Left lung (tissue), 10 donors: Measurements from ENCODE around the gene TSPAN14. TPM values are rescaled to one million over a fixed set of nuclear protein-coding genes. Genes with fewer than 3 reads are reported as not detected.
"Not testable (repeated sequence)": the region's sequence is repeated elsewhere in the genome, so short reads cannot be mapped to it uniquely, and the experiment has no call there.

Experiments
- ATAC-seq: fragments of 200-7000 bp; cut with Tn5 transposase; one replicate; pipeline ENCODE4 v1.9.1; 2020; ENCODE audit warnings: moderate library complexity
- DNase-seq, 4 donors: peaks; one replicate each; pipeline ENCODE4 v3.0.0-alpha.2; 2013 to 2020
- H3K27ac ChIP-seq, 2 donors: fragments of 200-600 bp; sonication (generic) in 1 of 2; one replicate each; pipeline versions ENCODE4 v1.5.0 to v1.8.0; 2020 to 2021
- H3K27me3 ChIP-seq, 2 donors: fragments of 200-600 bp; sonication (generic) in 1 of 2; one replicate each; pipeline versions ENCODE4 v1.5.0 to v1.8.0; 2020 to 2021
- H3K36me3 ChIP-seq, 2 donors: fragments of 200-600 bp; sonication (generic) in 1 of 2; one replicate each; pipeline versions ENCODE4 v1.5.0 to v1.8.0; 2020 to 2021
- H3K4me1 ChIP-seq, 2 donors: fragments of 200-600 bp; one replicate each; pipeline ENCODE4 v1.8.0; 2021
- H3K4me3 ChIP-seq, 2 donors: fragments of 200-600 bp; sonication (generic) in 1 of 2; one replicate each; pipeline versions ENCODE4 v1.5.0 to v1.8.0; 2020 to 2021; ENCODE audit warnings: mild to moderate bottlenecking in 1 of 2
- H3K9me3 ChIP-seq, 2 donors: fragments of 200-600 bp; sonication (generic) in 1 of 2; one replicate each; pipeline versions ENCODE4 v1.5.0 to v1.8.0; 2020 to 2021
- CTCF ChIP-seq, 2 donors: fragments of 200-600 bp; sonication (generic) in 1 of 2; IDR thresholded peaks; one replicate each; pipeline versions ENCODE4 v1.5.0 to v1.8.0; 2021; ENCODE audit warnings: antibody characterized with exemption in 2 of 2
- intact Hi-C, 2 donors: fragments of 100-400 bp; cut with DNase I; formaldehyde crosslinking; loops; one replicate each; pipeline versions ENCODE4 v1.11.2 to v1.14.2; 2022
- polyA plus RNA-seq, 6 donors: library from polyadenylated mRNA; unstranded; fragments of 120-200 nt; gene quantifications; one replicate each; pipeline ENCODE4 v1.2.1, GENCODE V29; 2013; ENCODE audit not compliant: insufficient read length in 6 of 6
- total RNA-seq, 2 donors: library from RNA; stranded (reverse); fragmentation: NEBNext Ultra II Directional; extraction: Animal tissue kit (Norgen Biotek cat#: 25700); gene quantifications; one replicate each; pipeline ENCODE4 v1.2.1, GENCODE V29; 2021
- donor health status: DM: no; HTN: yes; CAD: no.
- donor health status: DM: no; HTN: no; CAD: no.

Gene TSPAN14
- total and polyA plus RNA-seq, 8 donors = 76.4 to 158 (median 85.9) TPM

- TF ChIP-seq CTCF (IDR thresholded peaks at IDR 0.05) = no peak
These were observed 88.7 kb downstream of the TSPAN14 start for GRCh38 chr10:80542652-80543318.

GRCh38 chr10:80543319-80543672, 89.2 kb downstream of the TSPAN14 start:
- H3K9me3 ChIP-seq, H3K27me3 ChIP-seq, H3K4me3 ChIP-seq, DNase-seq, H3K27ac ChIP-seq, H3K36me3 ChIP-seq, intact Hi-C loops, ATAC-seq: not testable (repeated sequence)
- H3K4me1 ChIP-seq = peaks cover 0 to 19% of the 10 kb centered on the region in 2 donors

More at GRCh38 chr10:80542652-80543318, 88.7 kb downstream of the TSPAN14 start:
- no peak for ATAC-seq
- no peak for DNase-seq
- no peaks in the 10 kb centered on the region for H3K36me3 ChIP-seq
- intact Hi-C loops = no loop called here
- H3K27me3 ChIP-seq = no peaks in the 10 kb centered on the region
- H3K27ac ChIP-seq = no peak overlapping the region
- H3K9me3 ChIP-seq = no peaks in the 10 kb centered on the region
- no peak overlapping the region for H3K4me3 ChIP-seq
- H3K4me1 ChIP-seq = peaks cover 0 to 19% of the 10 kb centered on the region in 2 donors

GRCh38 chr10:80544316-80544953, 90.3 kb downstream of the TSPAN14 start:
- Histone ChIP-seq H3K9me3 (no peaks in the 10 kb centered on the region), H3K4me1 (peaks cover 0 to 19% of the 10 kb centered on the region in 2 donors), H3K36me3 (no peaks in the 10 kb centered on the region), H3K27ac (no peak overlapping the region), H3K27me3 (no peaks in the 10 kb centered on the region), H3K4me3 (no peak overlapping the region)
- intact Hi-C loops = no loop called here
- no peak for TF ChIP-seq CTCF (IDR thresholded peaks at IDR 0.05)
- no peak for ATAC-seq
- no peak for DNase-seq

- no peak for TF ChIP-seq CTCF (IDR thresholded peaks at IDR 0.05)
- Histone ChIP-seq H3K27ac (no peak overlapping the region), H3K27me3 (no peaks in the 10 kb centered on the region), H3K36me3 (no peaks in the 10 kb centered on the region), H3K4me3 (no peak overlapping the region), H3K9me3 (no peaks in the 10 kb centered on the region), H3K4me1 (peaks cover 0 to 16% of the 10 kb centered on the region in 2 donors)
- DNase-seq (no peak), ATAC-seq (no peak)
- intact Hi-C loops = no loop called here
These were observed 91.3 kb downstream of the TSPAN14 start for GRCh38 chr10:80545258-80545881.

- ATAC-seq = peak; percentile 87
- Histone ChIP-seq H3K36me3 (no peaks in the 10 kb centered on the region), H3K27me3 (no peaks in the 10 kb centered on the region), H3K4me3 (no peak overlapping the region), H3K27ac (no peak overlapping the region), H3K4me1 (no peaks in the 10 kb centered on the region), H3K9me3 (peaks cover 0 to 5% of the 10 kb centered on the region in 2 donors)
- no peak for TF ChIP-seq CTCF (IDR thresholded peaks at IDR 0.05)
- peak in 1 of 4 donors; percentile 39 for DNase-seq
- intact Hi-C loops = no loop called here
These were observed 98.1 kb downstream of the TSPAN14 start for GRCh38 chr10:80552151-80552646.
